ENCODE data around the gene HSF2.

Gene HSF2

GRCh38 chr6:122428781-122429180 is 29.3 kb downstream of the HSF2 start:
- Histone ChIP-seq H3K79me2 (ENCODE audit: insufficient read depth, low read length) (0 out of 2 replicates have a peak, but pooled peaks cover 5% of the 10 kb centered on the region), H3F3A (ENCODE audit: insufficient read depth, low read length) (no peaks in the 10 kb centered on the region), H3K4me1 (ENCODE audit: insufficient read depth, low read length, severe bottlenecking) (no peaks in the 10 kb centered on the region), H3K9me2 (ENCODE audit: low read depth, low read length) (no peaks in the 10 kb centered on the region), H3K4me2 (ENCODE audit: low read length) (no peak overlapping the region), H3K9ac (ENCODE audit: low read length) (no peak overlapping the region), H2AFZ (ENCODE audit: low read length) (no peak overlapping the region), H3K4me3 (ENCODE audit: low read depth, low read length, poor library complexity, severe bottlenecking) (no peak overlapping the region), H3K27ac (ENCODE audit: low read depth, low read length, poor library complexity, severe bottlenecking) (no peak overlapping the region), H4K20me1 (ENCODE audit: insufficient read depth, low read length) (no peaks in the 10 kb centered on the region), H3K36me3 (ENCODE audit: insufficient read depth, low read length) (peaks cover 91% of the 10 kb centered on the region), H3K27me3 (ENCODE audit: insufficient read depth, low read length) (no peaks in the 10 kb centered on the region), H3K9me3 (ENCODE audit: low read length) (no peaks in the 10 kb centered on the region)
- TF ChIP-seq EZH2 (IDR thresholded peaks at IDR 0.05; ENCODE audit: borderline replicate concordance, low read length) (no peak), CTCF (IDR thresholded peaks at IDR 0.05; ENCODE audit: low read length) (no peak)

- no peak overlapping the region for H3K9ac ChIP-seq (ENCODE audit: low read length)
- TF ChIP-seq EZH2 (IDR thresholded peaks at IDR 0.05; ENCODE audit: borderline replicate concordance, low read length) = no peak
- no peak for TF ChIP-seq CTCF (IDR thresholded peaks at IDR 0.05; ENCODE audit: low read length)
- H3K4me1 ChIP-seq (ENCODE audit: insufficient read depth, low read length, severe bottlenecking) = no peaks in the 10 kb centered on the region
- H3K79me2 ChIP-seq (ENCODE audit: insufficient read depth, low read length) = 0 out of 2 replicates have a peak, but pooled peaks cover 5% of the 10 kb centered on the region
- H3F3A ChIP-seq (ENCODE audit: insufficient read depth, low read length) = no peaks in the 10 kb centered on the region
- H3K9me3 ChIP-seq (ENCODE audit: low read length) = no peaks in the 10 kb centered on the region
- H2AFZ ChIP-seq (ENCODE audit: low read length) = no peak overlapping the region
- no peaks in the 10 kb centered on the region for H3K9me2 ChIP-seq (ENCODE audit: low read depth, low read length)
- H3K27ac ChIP-seq (ENCODE audit: low read depth, low read length, poor library complexity, severe bottlenecking) = no peak overlapping the region
- no peaks in the 10 kb centered on the region for H3K27me3 ChIP-seq (ENCODE audit: insufficient read depth, low read length)
- peaks cover 93% of the 10 kb centered on the region for H3K36me3 ChIP-seq (ENCODE audit: insufficient read depth, low read length)
- H3K4me3 ChIP-seq (ENCODE audit: low read depth, low read length, poor library complexity, severe bottlenecking) = no peak overlapping the region
- no peaks in the 10 kb centered on the region for H4K20me1 ChIP-seq (ENCODE audit: insufficient read depth, low read length)
- no peak overlapping the region for H3K4me2 ChIP-seq (ENCODE audit: low read length)
Measured at GRCh38 chr6:122429323-122429722, 29.9 kb downstream of the HSF2 start.

GRCh38 chr6:122431780-122432179 is 32.3 kb downstream of the HSF2 start:
- TF ChIP-seq CTCF (IDR thresholded peaks at IDR 0.05; ENCODE audit: low read length) (no peak), EZH2 (IDR thresholded peaks at IDR 0.05; ENCODE audit: borderline replicate concordance, low read length) (no peak)
- Histone ChIP-seq H3K36me3 (ENCODE audit: insufficient read depth, low read length) (peaks cover 86% of the 10 kb centered on the region), H2AFZ (ENCODE audit: low read length) (no peak overlapping the region), H3K27me3 (ENCODE audit: insufficient read depth, low read length) (no peaks in the 10 kb centered on the region), H3K27ac (ENCODE audit: low read depth, low read length, poor library complexity, severe bottlenecking) (no peak overlapping the region), H3K4me1 (ENCODE audit: insufficient read depth, low read length, severe bottlenecking) (no peaks in the 10 kb centered on the region), H3K9me3 (ENCODE audit: low read length) (no peaks in the 10 kb centered on the region), H4K20me1 (ENCODE audit: insufficient read depth, low read length) (no peaks in the 10 kb centered on the region), H3K4me3 (ENCODE audit: low read depth, low read length, poor library complexity, severe bottlenecking) (no peak overlapping the region), H3K9me2 (ENCODE audit: low read depth, low read length) (no peaks in the 10 kb centered on the region), H3F3A (ENCODE audit: insufficient read depth, low read length) (no peaks in the 10 kb centered on the region), H3K79me2 (ENCODE audit: insufficient read depth, low read length) (0 out of 2 replicates have a peak, but pooled peaks cover 5% of the 10 kb centered on the region), H3K9ac (ENCODE audit: low read length) (no peak overlapping the region), H3K4me2 (ENCODE audit: low read length) (no peak overlapping the region)

All from OCI-LY1 (cell line).